ENCODE results near the gene HRC. TPM values are rescaled to one million over a fixed set of nuclear protein-coding genes. Genes with fewer than 3 reads are reported as not detected.
"Not testable (repeated sequence)": the region's sequence is repeated elsewhere in the genome, so short reads cannot be mapped to it uniquely, and the experiment has no call there.

The HRC gene
- not detected in 2 replicates for total RNA-seq

GRCh38 chr19:49155005-49155819 lies at the start of gene HRC:
Gene HRC (minus strand): TSS chr19:49155396. CDS start chr19:49155237, 159 bp downstream.
- DNase-seq, result no peak

- no peak for DNase-seq
Measured at GRCh38 chr19:49201042-49201441, 45.8 kb upstream of the HRC start.

- peak; percentile 23 for DNase-seq
Measured at GRCh38 chr19:49200238-49200862, 45.2 kb upstream of the HRC start.

- no peak for DNase-seq
Measured at GRCh38 chr19:49196527-49197240, 41.5 kb upstream of the HRC start.

DNA sequence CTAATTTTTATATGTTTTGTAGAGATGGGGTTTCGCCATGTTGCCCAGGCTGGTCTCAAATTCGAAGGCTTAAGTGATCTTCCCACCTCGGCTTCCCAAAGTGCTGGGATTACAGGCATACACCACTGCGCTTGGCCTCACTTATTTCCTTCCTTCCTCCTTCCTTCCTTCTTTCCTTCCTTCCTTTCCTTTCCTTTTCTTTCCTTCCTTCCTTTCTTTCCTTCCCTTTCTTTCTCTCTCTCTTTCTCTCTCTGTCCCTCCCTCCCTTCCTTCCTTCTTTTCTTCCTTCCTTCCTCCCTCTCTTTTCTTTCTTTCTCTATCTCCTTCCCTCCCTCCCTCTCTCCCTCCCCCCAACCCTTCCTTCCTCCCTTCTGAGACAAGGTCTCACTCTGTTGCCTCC lies 39.2 kb upstream of the HRC start:
- DNase-seq, result no peak

- no peak for DNase-seq
Measured at GRCh38 chr19:49193822-49194394, 38.7 kb upstream of the HRC start.

DNA sequence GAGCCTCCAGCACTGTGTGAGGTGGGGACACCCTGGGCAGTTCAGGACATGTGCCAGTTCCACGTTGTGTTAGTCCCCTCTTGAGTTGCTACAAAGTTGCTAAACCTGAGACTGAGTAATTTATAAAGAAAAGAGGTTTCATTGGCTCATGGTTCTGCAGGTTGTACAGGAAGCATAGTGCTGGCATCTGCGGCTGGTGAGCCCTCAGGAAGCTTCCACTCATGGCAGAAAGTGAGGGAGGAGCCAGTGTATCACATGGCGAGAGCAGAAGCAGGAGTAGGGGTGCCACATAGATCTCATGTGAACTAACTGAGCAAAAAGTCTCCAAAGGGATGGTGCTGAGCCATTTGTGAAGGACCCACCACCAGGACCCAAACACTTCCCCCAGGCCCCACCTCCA lies 35.6 kb upstream of the HRC start:
- DNase-seq, result no peak

DNA sequence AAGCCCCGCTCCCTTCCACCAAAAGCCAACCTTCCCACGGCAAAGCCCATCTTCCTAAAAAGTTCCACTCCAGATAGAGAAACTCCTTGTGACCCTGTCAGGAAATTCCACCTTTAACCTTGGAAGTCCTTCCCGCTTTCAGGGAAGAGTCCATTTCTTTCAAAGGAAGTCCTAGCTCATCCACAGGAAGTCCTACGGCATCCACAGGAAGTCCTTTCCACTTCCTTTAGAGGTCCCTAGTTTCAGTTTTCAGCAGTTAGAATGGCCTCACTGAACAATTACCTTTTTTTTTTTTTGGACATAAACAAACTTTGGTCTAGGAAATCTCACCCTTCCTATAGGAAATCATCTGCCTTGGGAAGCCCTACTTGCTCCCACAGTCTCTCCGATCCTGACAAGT lies 34.1 kb upstream of the HRC start:
- DNase-seq, result peak; percentile 32

- DNase-seq, result no peak
Measured at GRCh38 chr19:49188626-49189200, 33.5 kb upstream of the HRC start.

GRCh38 chr19:49186108-49186507 lies 30.9 kb upstream of the HRC start:
- no peak for DNase-seq

- no peak for DNase-seq
Measured at GRCh38 chr19:49182848-49183375, 27.7 kb upstream of the HRC start.

- not testable (repeated sequence) for DNase-seq
Measured at GRCh38 chr19:49182010-49182847, 27.0 kb upstream of the HRC start.

DNA sequence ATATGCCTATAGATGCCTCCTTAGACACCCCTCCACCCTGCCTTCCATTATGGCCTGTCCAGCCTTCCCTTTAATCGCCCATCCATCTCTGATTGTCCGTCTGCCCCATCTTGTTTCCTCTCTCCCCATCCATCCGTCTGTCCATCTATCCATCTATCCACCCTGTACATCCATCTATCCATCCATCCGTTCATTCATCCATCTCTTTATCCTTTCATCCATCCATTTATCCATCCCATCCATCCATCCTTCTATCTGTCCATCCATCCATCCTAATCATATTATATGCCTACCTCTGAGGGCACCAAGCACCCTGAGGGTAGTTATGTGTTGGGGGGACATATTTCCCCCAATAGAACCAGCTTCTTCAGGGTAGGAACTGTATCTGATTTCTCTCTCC lies 25.5 kb upstream of the HRC start:
- no peak for DNase-seq

DNA sequence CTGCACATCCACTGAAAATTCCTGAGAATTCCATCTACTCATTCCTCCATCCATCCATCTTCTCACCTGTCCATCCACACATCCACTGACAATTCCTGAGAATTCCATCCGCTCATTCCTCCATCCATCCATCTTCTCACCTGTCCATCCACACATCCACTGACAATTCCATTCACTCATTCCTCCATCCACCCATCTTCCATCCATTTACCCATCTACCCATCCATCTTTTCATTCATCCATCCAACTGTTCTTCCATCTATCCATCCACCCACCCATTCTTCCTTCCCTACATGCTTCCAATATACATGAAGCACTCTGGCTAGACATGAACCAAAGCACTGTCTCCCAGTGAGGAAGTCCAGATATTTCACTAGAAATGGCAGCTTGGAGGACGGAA lies 18.0 kb upstream of the HRC start:
- DNase-seq, result no peak

- no peak for DNase-seq
Measured at GRCh38 chr19:49168421-49168820, 13.2 kb upstream of the HRC start.

DNA sequence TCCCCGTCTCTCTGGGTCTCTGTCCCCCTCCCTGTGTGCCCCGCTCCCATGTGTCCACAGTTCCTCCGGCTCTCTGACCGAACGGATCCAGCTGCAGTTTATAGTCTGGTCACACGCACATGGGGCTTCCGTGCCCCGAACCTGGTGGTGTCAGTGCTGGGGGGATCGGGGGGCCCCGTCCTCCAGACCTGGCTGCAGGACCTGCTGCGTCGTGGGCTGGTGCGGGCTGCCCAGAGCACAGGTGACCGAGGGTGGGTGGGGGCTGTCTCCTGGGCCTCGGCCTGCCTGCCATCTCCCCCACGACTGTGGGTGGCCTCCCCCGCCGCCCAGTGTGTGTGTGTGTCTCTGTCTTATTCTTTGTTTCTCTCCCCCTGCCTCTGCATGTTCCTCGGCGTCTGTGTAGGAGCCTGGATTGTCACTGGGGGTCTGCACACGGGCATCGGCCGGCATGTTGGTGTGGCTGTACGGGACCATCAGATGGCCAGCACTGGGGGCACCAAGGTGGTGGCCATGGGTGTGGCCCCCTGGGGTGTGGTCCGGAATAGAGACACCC lies 12.7 kb upstream of the HRC start:
- DNase-seq, result no peak

DNA sequence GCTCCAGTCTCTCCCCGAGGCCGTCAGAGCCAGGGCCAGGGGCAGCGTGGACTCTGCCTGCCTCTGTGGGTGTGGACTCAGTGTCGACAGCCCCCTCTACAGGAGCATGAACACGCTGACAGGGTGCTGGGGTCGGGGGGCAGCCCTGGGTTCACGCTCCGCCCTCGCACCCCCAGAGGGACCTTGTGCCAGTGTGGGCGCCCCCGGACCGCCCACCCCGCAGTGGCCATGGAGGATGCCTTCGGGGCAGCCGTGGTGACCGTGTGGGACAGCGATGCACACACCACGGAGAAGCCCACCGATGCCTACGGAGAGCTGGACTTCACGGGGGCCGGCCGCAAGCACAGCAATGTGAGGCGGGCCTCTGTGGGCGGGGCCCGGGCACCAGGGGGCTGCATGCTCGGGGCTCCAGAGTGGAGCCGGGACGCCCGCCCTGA lies 10.7 kb upstream of the HRC start:
- DNase-seq, result peak; percentile 25

- peak; percentile 74 for DNase-seq
Measured at GRCh38 chr19:49165111-49165750, 10.0 kb upstream of the HRC start.

DNA sequence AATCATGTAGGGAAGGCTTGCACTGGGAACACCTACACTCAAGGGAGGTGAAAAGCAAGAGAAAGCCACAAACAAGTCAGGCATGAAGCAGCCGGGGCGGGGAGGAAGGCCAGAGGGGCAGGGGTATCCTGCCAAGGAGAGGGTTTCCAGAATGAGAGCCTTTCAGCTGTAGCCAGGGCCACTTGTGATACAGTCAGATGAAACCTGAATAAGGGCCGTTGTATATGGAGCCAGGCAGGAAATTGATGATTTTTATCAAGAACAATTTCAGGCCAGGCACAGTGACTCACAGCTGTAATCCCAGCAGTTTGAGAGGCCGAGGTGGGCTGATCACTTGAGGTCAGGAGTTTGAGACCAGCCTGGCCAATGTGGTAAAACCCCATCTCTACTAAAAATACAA lies 6.8 kb upstream of the HRC start:
- DNase-seq, result peak; percentile 77

DNA sequence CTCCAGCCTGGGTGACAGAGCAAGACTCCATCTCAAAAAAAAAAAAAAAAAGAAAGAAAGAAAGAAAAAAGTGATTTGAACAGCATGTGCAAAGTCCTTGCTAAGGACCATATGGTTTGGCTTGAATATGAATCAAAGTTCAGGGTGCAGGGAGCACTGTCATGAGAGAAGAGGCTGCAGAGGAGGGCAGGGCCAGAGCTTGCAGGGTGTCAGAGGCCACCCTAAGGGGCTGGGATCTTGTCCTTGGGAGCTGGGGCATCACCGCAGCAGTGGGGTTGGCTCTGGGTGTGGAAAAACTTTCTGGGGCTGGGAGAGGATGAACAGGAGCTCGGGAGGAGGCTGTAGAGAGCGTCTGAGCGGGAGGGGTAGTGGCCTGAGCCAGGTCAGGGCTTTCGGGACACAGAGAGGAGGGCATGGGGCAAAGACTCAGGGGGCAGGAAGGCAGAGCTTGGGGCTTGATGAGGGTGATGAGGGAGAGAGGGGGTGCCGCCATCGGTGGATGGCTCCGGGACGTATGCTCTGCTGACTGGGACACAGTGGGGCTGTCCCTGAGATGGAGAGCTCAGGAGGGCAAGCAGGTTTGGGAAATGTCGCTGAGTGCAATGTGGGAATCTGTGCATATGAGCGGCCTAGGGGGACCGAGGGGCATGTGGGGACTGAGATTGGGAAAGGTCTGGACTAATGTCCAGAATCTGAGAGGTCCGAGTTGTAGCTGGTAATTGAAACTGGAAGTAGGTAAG lies 5.4 kb upstream of the HRC start:
- no peak for DNase-seq
